ENCODE results near the gene DLG2. TPM values are rescaled to one million over a fixed set of nuclear protein-coding genes. Genes with fewer than 3 reads are reported as not detected.

Gene DLG2
- total RNA-seq, 3 donors from 2014 or later, result 4.3 to 12.3 (median 6.9) TPM

DNA sequence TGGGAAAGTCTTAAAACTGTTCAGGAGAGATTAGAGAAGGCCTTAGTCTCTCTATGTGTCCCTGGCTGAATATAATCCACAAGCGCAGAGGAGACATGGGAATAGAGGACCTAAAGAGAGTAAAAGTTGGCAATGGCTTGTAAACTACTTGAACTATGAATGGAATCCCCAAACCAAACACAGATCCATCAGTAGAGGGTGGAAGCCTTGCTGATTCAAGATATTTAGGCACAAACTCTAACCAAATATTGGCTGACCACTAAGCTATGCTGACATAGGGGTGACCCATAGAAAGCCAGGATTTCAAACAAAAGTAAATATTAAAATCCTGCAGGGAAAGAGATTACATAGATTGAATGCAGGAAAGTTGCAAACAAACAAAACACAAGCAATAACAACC lies 439.2 kb downstream of the DLG2 start:
- Histone ChIP-seq H3K4me1 (no peaks in the 10 kb centered on the region), H3K27me3 (no peaks in the 10 kb centered on the region), H3K9me3 (no peaks in the 10 kb centered on the region), H3K27ac (no peak overlapping the region), H3K36me3 (no peaks in the 10 kb centered on the region), H3K4me3 (no peak overlapping the region)
- DNase-seq (ENCODE audit: low spot score in 2 of 2), result no peak
- no peak for TF ChIP-seq POLR2AphosphoS5 (IDR thresholded peaks at IDR 0.05)
- no peak for TF ChIP-seq POLR2A (IDR thresholded peaks at IDR 0.05)
- TF ChIP-seq, protein P1, sequence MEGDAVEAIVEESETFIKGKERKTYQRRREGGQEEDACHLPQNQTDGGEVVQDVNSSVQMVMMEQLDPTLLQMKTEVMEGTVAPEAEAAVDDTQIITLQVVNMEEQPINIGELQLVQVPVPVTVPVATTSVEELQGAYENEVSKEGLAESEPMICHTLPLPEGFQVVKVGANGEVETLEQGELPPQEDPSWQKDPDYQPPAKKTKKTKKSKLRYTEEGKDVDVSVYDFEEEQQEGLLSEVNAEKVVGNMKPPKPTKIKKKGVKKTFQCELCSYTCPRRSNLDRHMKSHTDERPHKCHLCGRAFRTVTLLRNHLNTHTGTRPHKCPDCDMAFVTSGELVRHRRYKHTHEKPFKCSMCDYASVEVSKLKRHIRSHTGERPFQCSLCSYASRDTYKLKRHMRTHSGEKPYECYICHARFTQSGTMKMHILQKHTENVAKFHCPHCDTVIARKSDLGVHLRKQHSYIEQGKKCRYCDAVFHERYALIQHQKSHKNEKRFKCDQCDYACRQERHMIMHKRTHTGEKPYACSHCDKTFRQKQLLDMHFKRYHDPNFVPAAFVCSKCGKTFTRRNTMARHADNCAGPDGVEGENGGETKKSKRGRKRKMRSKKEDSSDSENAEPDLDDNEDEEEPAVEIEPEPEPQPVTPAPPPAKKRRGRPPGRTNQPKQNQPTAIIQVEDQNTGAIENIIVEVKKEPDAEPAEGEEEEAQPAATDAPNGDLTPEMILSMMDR (IDR thresholded peaks at IDR 0.05), result no peak
- intact Hi-C loops (cut with DNase I; ENCODE audit: low total_unique reads), result no loop called here

DNA sequence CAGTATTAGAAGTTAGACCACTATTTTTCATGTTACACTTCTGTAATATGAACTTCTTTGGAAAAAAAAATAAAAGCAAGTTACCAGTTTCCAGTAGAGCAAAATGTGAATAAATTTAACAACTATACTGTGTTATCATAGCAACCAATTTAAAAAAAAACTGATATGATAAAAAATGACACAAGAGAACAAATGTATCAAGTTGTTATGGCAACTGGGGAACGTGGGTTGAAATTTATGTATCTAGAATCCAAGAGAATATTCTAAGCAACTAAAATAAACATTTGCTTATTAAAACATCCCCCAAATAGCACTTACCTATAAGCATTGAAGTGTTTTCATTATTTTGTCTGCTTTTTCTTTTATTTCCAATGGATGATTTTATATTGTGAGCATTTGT lies 442.4 kb downstream of the DLG2 start:
- intact Hi-C loops (cut with DNase I; ENCODE audit: low total_unique reads), result no loop called here
- no peak for DNase-seq (ENCODE audit: low spot score in 2 of 2)
- TF ChIP-seq, protein P1 (IDR thresholded peaks at IDR 0.05), result no peak
- TF ChIP-seq POLR2A (IDR thresholded peaks at IDR 0.05), result no peak
- no peak for TF ChIP-seq POLR2AphosphoS5 (IDR thresholded peaks at IDR 0.05)
- no peaks in the 10 kb centered on the region for H3K4me1 ChIP-seq
- H3K27me3 ChIP-seq, result no peaks in the 10 kb centered on the region
- no peaks in the 10 kb centered on the region for H3K36me3 ChIP-seq
- no peak overlapping the region for H3K27ac ChIP-seq
- no peak overlapping the region for H3K4me3 ChIP-seq
- H3K9me3 ChIP-seq, result no peaks in the 10 kb centered on the region

DNA sequence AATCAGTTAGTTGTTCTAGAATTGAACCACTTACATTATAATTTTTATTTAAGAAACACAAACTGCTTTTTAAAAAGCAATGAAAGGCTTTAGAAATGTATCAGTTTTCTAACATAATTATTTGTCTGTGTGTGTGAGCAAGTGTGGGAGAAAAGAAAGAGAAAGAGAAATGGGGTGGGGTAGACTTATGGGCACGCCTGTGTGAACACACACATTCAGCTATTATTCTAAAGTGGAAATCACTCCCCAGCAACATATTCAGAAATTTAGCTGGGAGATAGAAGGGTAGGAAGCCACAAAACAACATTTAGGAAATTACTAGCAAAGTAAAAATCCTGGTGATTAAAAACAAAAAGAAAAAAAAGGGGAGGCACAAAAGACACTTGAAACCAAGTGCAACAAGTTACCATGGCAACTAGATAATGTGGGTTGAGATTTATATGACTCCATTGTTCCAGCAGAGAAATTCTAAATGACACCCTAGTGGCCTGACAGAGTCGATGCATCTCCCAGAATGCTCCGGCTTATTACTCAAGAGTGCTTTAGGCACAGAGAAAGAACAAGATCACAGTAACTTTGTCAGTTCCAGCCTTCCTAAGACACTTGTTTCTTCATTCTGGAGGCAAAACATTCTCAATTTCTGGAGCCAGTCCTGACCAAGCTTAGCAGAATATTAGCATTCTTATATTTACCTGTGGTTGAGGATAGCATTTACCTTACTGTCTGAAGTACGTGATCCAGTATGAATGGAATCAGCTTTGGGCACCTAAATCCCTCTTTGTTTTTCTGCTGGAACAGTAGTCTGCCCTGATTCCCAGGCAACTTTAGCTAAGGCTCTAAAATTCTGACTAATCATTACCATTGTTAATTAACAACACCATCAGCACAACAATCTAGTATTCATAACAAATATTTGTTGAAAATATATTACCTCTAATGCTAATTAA lies 444.4 kb downstream of the DLG2 start:
- Histone ChIP-seq H3K27me3 (no peaks in the 10 kb centered on the region), H3K4me3 (no peak overlapping the region), H3K27ac (no peak overlapping the region), H3K9me3 (no peaks in the 10 kb centered on the region), H3K36me3 (no peaks in the 10 kb centered on the region), H3K4me1 (no peaks in the 10 kb centered on the region)
- DNase-seq (ENCODE audit: low spot score in 2 of 2), result no peak
- no peak for TF ChIP-seq POLR2A (IDR thresholded peaks at IDR 0.05)
- TF ChIP-seq, protein P1 (IDR thresholded peaks at IDR 0.05), result peak in 1 of 3 donors; percentile 16
- intact Hi-C loops (cut with DNase I; ENCODE audit: low total_unique reads), result no loop called here

DNA sequence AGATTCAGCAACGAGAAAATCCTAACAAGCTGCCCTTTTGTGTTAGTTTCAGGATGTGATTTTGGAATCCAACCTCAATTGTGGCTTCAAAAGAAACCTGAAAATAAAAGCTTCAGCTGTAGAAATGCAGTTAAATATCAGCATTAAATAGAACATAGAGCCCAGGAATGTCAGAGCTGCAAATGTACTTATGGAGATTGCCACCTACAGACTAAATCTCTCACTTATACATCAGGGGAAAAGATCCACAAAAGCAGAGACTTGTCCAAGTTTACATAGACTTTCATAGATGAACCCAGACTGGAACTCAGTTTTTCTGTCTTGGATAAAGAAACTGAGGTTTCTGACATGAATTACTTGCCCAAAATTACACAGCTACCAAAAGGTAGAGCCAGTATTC lies 446.6 kb downstream of the DLG2 start:
- no peak for DNase-seq (ENCODE audit: low spot score in 2 of 2)
- H3K36me3 ChIP-seq, result no peaks in the 10 kb centered on the region
- TF ChIP-seq POLR2A (IDR thresholded peaks at IDR 0.05) (no peak), POLR2AphosphoS5 (IDR thresholded peaks at IDR 0.05) (no peak)
- H3K27ac ChIP-seq, result no peak overlapping the region
- H3K4me3 ChIP-seq, result no peak overlapping the region
- H3K9me3 ChIP-seq, result peaks cover 3 to 12% of the 10 kb centered on the region in 2 donors
- no peaks in the 10 kb centered on the region for H3K4me1 ChIP-seq
- intact Hi-C loops (cut with DNase I; ENCODE audit: low total_unique reads), result no loop called here
- H3K27me3 ChIP-seq, result no peaks in the 10 kb centered on the region

DNA sequence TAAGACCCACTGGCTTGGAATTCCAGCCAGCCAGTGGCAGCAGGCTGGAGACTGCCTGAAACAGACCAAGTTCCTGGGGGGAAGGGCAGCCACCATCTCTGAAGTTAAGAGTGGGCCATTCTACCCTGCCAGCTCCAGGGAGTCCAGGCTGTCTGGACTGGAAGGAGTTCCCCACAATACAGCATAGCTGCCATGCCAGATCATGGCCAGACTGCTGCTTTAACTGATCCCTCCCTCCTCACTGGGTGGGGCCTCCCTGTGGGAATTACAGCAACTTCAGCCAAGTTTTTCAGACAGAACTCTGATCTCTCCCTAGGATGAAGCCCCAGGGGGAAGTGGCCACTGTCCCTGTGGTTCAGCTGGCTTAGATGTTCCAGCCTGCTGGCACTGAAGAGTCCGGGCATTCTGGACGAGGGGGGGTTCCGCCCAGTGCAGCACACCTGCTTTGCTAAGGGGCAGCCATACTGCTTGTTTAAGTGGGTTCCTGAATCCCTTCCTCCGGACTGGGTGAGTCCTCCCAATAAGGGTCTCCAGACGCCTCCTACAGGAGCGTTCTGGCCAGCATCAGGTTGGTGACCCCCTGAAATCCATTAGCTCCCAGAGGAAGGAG lies 455.4 kb downstream of the DLG2 start:
- H3K27ac ChIP-seq, result no peak overlapping the region
- peaks cover 8 to 31% of the 10 kb centered on the region in 2 donors for H3K9me3 ChIP-seq
- no peaks in the 10 kb centered on the region for H3K27me3 ChIP-seq
- no peak for TF ChIP-seq POLR2AphosphoS5 (IDR thresholded peaks at IDR 0.05)
- TF ChIP-seq, protein P1 (IDR thresholded peaks at IDR 0.05), result no peak
- no peak for TF ChIP-seq POLR2A (IDR thresholded peaks at IDR 0.05)
- no peaks in the 10 kb centered on the region for H3K36me3 ChIP-seq
- H3K4me3 ChIP-seq, result no peak overlapping the region
- DNase-seq (ENCODE audit: low spot score in 2 of 2), result no peak
- H3K4me1 ChIP-seq, result no peaks in the 10 kb centered on the region
- intact Hi-C loops (cut with DNase I; ENCODE audit: low total_unique reads), result no loop called here
